Measurements from ENCODE around the gene HOXA6. TPM values are rescaled to one million over a fixed set of nuclear protein-coding genes. Genes with fewer than 3 reads are reported as not detected.

HOXA6 gene
- polyA plus RNA-seq, 3 donors: not detected

GRCh38 chr7:27194686-27195379 lies 47.3 kb upstream of the HOXA6 start:
- H3K4me2 ChIP-seq (replicated peaks; ENCODE audit: extremely low read depth, low read length, poor library complexity, severe bottlenecking): no peak overlapping the region
- DNase-seq: no peak
- no peaks in the 10 kb centered on the region for H3K79me2 ChIP-seq (ENCODE audit: insufficient read depth, low read length)
- H3K4me1 ChIP-seq (ENCODE audit: control insufficient read depth in 1 of 2, insufficient read depth in 2 of 2, low read length in 2 of 2): peaks cover 25 to 32% of the 10 kb centered on the region in 2 donors
- H3K27ac Mint-ChIP-seq: no peak overlapping the region
- H4K20me1 ChIP-seq (ENCODE audit: insufficient read depth, low read length): no peaks in the 10 kb centered on the region
- H3K4me3 ChIP-seq (replicated peaks in 1 of 3; ENCODE audit: low read depth in 2 of 3, low read length in 3 of 3): no peak overlapping the region
- WGBS (ENCODE audit: insufficient coverage): no CpG with 5 or more reads among the region's 9 CpGs
- H3K4me3 Mint-ChIP-seq: peak overlapping the region in 1 of 2 donors; percentile 89
- peaks cover 0 to 42% (median 21%) of the 10 kb centered on the region in 7 donors for H3K9me3 Mint-ChIP-seq
- intact Hi-C loops (cut with micrococcal nuclease): loop anchor here (5.0 to 10.0 kb wide), 4 partner anchors 382 to 827 kb away; no protein-coding TSS in a partner anchor
- H2AFZ ChIP-seq (ENCODE audit: insufficient read depth, low read depth, low read length, poor library complexity, severe bottlenecking): no peak overlapping the region
- H3K9ac ChIP-seq (ENCODE audit: insufficient read depth, low read length, poor library complexity, severe bottlenecking): no peak overlapping the region
- H3K27me3 ChIP-seq (ENCODE audit: control insufficient read depth in 2 of 2, insufficient read depth in 2 of 2, low read length in 2 of 2): peaks cover 91 to 93% of the 10 kb centered on the region in 2 donors
- no peak for TF ChIP-seq CTCF (IDR thresholded peaks at IDR 0.05)
- H3K36me3 ChIP-seq (replicated peaks in 1 of 2; ENCODE audit: control insufficient read depth in 1 of 2, insufficient read depth in 2 of 2, low read length in 2 of 2): no peaks in the 10 kb centered on the region
- peaks cover 6 to 56% of the 10 kb centered on the region in 2 donors for H3K9me3 ChIP-seq (replicated peaks in 1 of 2; ENCODE audit: control insufficient read depth in 1 of 2, insufficient read depth in 1 of 2, low read length in 2 of 2)
- peaks cover 45% of the 10 kb centered on the region for H3K4me1 Mint-ChIP-seq
- H3K36me3 Mint-ChIP-seq: peaks cover 8 to 14% of the 10 kb centered on the region in 2 donors
- H3K27ac ChIP-seq (ENCODE audit: low read depth in 1 of 2, low read length in 2 of 2): no peak overlapping the region
- H3K27me3 Mint-ChIP-seq (ENCODE audit: low read depth in 3 of 3): peaks cover 86 to 91% (median 89%) of the 10 kb centered on the region in 3 donors

- Histone ChIP-seq H3K36me3 (replicated peaks in 1 of 2; ENCODE audit: control insufficient read depth in 1 of 2, insufficient read depth in 2 of 2, low read length in 2 of 2) (no peaks in the 10 kb centered on the region), H3K4me2 (replicated peaks; ENCODE audit: extremely low read depth, low read length, poor library complexity, severe bottlenecking) (no peak overlapping the region), H3K4me1 (ENCODE audit: control insufficient read depth in 1 of 2, insufficient read depth in 2 of 2, low read length in 2 of 2) (peaks cover 27 to 32% of the 10 kb centered on the region in 2 donors), H2AFZ (ENCODE audit: insufficient read depth, low read depth, low read length, poor library complexity, severe bottlenecking) (no peak overlapping the region), H3K4me3 (replicated peaks in 1 of 3; ENCODE audit: low read depth in 2 of 3, low read length in 3 of 3) (no peak overlapping the region), H3K79me2 (ENCODE audit: insufficient read depth, low read length) (no peaks in the 10 kb centered on the region), H3K27me3 (ENCODE audit: control insufficient read depth in 2 of 2, insufficient read depth in 2 of 2, low read length in 2 of 2) (peaks cover 96 to 98% of the 10 kb centered on the region in 2 donors), H3K27ac (ENCODE audit: low read depth in 1 of 2, low read length in 2 of 2) (no peak overlapping the region), H4K20me1 (ENCODE audit: insufficient read depth, low read length) (no peaks in the 10 kb centered on the region), H3K9me3 (replicated peaks in 1 of 2; ENCODE audit: control insufficient read depth in 1 of 2, insufficient read depth in 1 of 2, low read length in 2 of 2) (peaks cover 6 to 62% of the 10 kb centered on the region in 2 donors), H3K9ac (ENCODE audit: insufficient read depth, low read length, poor library complexity, severe bottlenecking) (no peak overlapping the region)
- intact Hi-C loops (cut with micrococcal nuclease): loop anchor here (5.0 to 10.0 kb wide), 3 partner anchors 383 to 731 kb away; no protein-coding TSS in a partner anchor
- H3K4me1 Mint-ChIP-seq: peaks cover 50% of the 10 kb centered on the region
- DNase-seq: no peak
- H3K27ac Mint-ChIP-seq: no peak overlapping the region
- peaks cover 7 to 18% of the 10 kb centered on the region in 2 donors for H3K36me3 Mint-ChIP-seq
- peak overlapping the region in 1 of 2 donors; percentile 89 for H3K4me3 Mint-ChIP-seq
- no peak for TF ChIP-seq CTCF (IDR thresholded peaks at IDR 0.05)
- H3K9me3 Mint-ChIP-seq: peaks cover 0 to 47% (median 24%) of the 10 kb centered on the region in 7 donors
- WGBS (ENCODE audit: insufficient coverage): no CpG with 5 or more reads among the region's 2 CpGs
- peaks cover 91 to 94% (median 93%) of the 10 kb centered on the region in 3 donors for H3K27me3 Mint-ChIP-seq (ENCODE audit: low read depth in 3 of 3)
Measured at GRCh38 chr7:27194002-27194352, 46.4 kb upstream of the HOXA6 start.

All from CD14-positive monocyte (primary cell).